Thyroid gland (tissue), 4 donors: ENCODE results near the gene FOXC2. TPM values are rescaled to one million over a fixed set of nuclear protein-coding genes. Genes with fewer than 3 reads are reported as not detected.

Experiments
- DNase-seq, 2 donors: peaks; one replicate each; pipeline ENCODE4 v3.0.0-alpha.2; 2019
- H3K27ac ChIP-seq, 3 donors: fragments of 200-600 bp; sonication (generic); 1 replicate in 2 of 3; 2 replicates in 1 of 3; pipeline ENCODE4 v1.5.1; 2016 to 2019; ENCODE audit warnings: mild to moderate bottlenecking in 1 of 3, moderate library complexity in 1 of 3
- H3K27me3 ChIP-seq: fragments of 200-600 bp; sonication (generic); one replicate; pipeline ENCODE4 v1.5.1; 2019
- H3K36me3 ChIP-seq, 2 donors: fragments of 200-600 bp; sonication (generic); one replicate each; pipeline ENCODE4 v1.5.1; 2016 to 2019
- H3K4me1 ChIP-seq, 2 donors: fragments of 200-600 bp; sonication (generic); one replicate each; pipeline ENCODE4 v1.5.1; 2017 to 2019
- H3K4me3 ChIP-seq, 3 donors: fragments of 200-600 bp; sonication (generic); replicated peaks in 1 of 3; 1 replicate in 2 of 3; 2 replicates in 1 of 3; pipeline ENCODE4 v1.5.1; 2016; ENCODE audit warnings: mild to moderate bottlenecking in 1 of 3
- H3K9me3 ChIP-seq: fragments of 200-600 bp; sonication (generic); one replicate; pipeline ENCODE4 v1.5.1; 2017
- POLR2A ChIP-seq, 2 donors: fragments of 450-650 bp; IDR thresholded peaks; one replicate each; pipeline ENCODE4 v1.6.1; 2017; ENCODE audit warnings: antibody characterized with exemption in 2 of 2, mild to moderate bottlenecking in 2 of 2, moderate library complexity in 1 of 2
- whole genome bisulfite sequencing, 2 donors: methylation state at CpG; one replicate each; pipeline ENCODE4 v1.1.5; 2017; 5-methylcytosine and 5-hydroxymethylcytosine counted together
- intact Hi-C: fragments of 100-400 bp; cut with DNase I; formaldehyde crosslinking; loops from one replicate; pipeline ENCODE4 v1.15.1; 2023
- total RNA-seq, 4 donors: library from RNA; depleted of rRNA; stranded (reverse); fragments of >200 nt; gene quantifications; one replicate each; pipeline ENCODE4 v1.2.3, GENCODE V29; 2016
- TF ChIP-seq, protein P1 (sequence below), 6 experiments: fragments of 200-600 bp in 3 of 6; fragments of 450-650 bp in 3 of 6; sonication (generic) in 3 of 6; IDR thresholded peaks; one replicate each; pipeline ENCODE4 v1.5.1; 2016 to 2019; ENCODE audit warnings: antibody characterized with exemption in 6 of 6, mild to moderate bottlenecking in 2 of 6, inconsistent platforms in 1 of 6, moderate library complexity in 1 of 6

The FOXC2 gene
- total RNA-seq, 4 donors from 2014 or later: 1.9 to 4.0 (median 2.1) TPM

GRCh38 chr16:86525696-86526095 is 40.9 kb upstream of the FOXC2 start:
- no peaks in the 10 kb centered on the region for H3K27me3 ChIP-seq
- no peaks in the 10 kb centered on the region for H3K36me3 ChIP-seq
- intact Hi-C loops: no loop called here
- no peak for TF ChIP-seq POLR2A (IDR thresholded peaks at IDR 0.05)
- TF ChIP-seq, protein P1, sequence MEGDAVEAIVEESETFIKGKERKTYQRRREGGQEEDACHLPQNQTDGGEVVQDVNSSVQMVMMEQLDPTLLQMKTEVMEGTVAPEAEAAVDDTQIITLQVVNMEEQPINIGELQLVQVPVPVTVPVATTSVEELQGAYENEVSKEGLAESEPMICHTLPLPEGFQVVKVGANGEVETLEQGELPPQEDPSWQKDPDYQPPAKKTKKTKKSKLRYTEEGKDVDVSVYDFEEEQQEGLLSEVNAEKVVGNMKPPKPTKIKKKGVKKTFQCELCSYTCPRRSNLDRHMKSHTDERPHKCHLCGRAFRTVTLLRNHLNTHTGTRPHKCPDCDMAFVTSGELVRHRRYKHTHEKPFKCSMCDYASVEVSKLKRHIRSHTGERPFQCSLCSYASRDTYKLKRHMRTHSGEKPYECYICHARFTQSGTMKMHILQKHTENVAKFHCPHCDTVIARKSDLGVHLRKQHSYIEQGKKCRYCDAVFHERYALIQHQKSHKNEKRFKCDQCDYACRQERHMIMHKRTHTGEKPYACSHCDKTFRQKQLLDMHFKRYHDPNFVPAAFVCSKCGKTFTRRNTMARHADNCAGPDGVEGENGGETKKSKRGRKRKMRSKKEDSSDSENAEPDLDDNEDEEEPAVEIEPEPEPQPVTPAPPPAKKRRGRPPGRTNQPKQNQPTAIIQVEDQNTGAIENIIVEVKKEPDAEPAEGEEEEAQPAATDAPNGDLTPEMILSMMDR (IDR thresholded peaks at IDR 0.05): no peak
- no peak overlapping the region for H3K4me3 ChIP-seq
- DNase-seq: no peak
- H3K9me3 ChIP-seq: no peaks in the 10 kb centered on the region
- H3K27ac ChIP-seq: no peak overlapping the region
- WGBS, 2 donors: 66 to 79% methylated on average over 10 to 12 of the region's 12 CpGs
- no peaks in the 10 kb centered on the region for H3K4me1 ChIP-seq

GRCh38 chr16:86527366-86527765 is 39.3 kb upstream of the FOXC2 start:
- no peak for TF ChIP-seq POLR2A (IDR thresholded peaks at IDR 0.05)
- TF ChIP-seq, protein P1 (IDR thresholded peaks at IDR 0.05): no peak
- DNase-seq: no peak
- H3K4me1 ChIP-seq: no peaks in the 10 kb centered on the region
- 88 to 96% methylated on average over 15 of the region's 15 CpGs for WGBS, 2 donors
- H3K27me3 ChIP-seq: no peaks in the 10 kb centered on the region
- H3K27ac ChIP-seq: no peak overlapping the region
- intact Hi-C loops: no loop called here
- H3K36me3 ChIP-seq: peaks cover 0 to 2% of the 10 kb centered on the region in 2 donors
- H3K4me3 ChIP-seq: no peak overlapping the region
- H3K9me3 ChIP-seq: no peaks in the 10 kb centered on the region

DNA sequence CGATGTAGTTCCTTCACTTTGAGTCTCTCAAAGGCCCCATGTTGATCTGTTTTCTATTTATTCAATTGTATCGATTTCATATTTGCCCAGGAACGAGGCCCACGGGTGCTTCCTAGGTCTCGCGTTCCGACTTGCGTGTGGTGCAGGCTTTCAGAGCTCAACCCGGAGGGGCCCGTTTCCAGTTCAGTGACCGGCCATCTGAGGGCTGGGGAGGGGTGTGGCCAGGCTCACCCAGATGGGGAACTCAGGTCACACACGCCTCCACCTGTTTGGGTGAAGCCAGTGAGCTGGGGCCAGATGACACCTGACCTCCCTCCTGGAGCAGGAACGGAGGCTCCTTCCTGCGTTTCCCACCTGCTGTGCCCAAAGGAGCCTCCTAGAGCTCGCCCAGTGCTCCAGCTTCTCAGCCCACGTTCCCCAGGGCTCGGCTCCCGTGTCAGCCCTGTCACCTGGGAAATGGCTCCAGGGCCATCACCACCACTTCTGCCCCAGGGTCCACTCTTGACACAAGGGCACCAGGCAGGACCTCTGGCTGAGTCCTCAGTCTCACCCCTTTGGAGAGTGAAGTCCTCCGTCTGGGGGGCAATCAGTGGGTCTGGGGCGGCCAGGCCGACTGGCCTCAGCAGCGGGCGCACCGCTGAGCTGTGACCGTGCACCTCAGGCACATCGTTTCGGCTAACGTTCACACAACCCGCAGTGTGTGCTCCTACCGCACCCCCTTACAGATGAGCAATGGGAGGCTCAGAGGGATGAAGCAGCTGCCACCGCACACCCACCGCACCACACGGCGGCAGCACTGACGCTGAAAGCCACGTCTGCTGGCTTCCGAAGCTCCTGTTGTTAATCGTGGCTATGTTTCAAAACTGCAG is 38.3 kb upstream of the FOXC2 start:
- TF ChIP-seq POLR2A (IDR thresholded peaks at IDR 0.05): no peak
- TF ChIP-seq, protein P1 (IDR thresholded peaks at IDR 0.05): no peak
- Histone ChIP-seq H3K9me3 (no peaks in the 10 kb centered on the region), H3K27ac (no peak overlapping the region), H3K4me3 (no peak overlapping the region), H3K36me3 (peaks cover 0 to 6% of the 10 kb centered on the region in 2 donors), H3K27me3 (no peaks in the 10 kb centered on the region), H3K4me1 (no peaks in the 10 kb centered on the region)
- WGBS, 2 donors: 85 to 88% methylated on average over 32 to 37 of the region's 38 CpGs
- no peak for DNase-seq
- intact Hi-C loops: no loop called here

DNA sequence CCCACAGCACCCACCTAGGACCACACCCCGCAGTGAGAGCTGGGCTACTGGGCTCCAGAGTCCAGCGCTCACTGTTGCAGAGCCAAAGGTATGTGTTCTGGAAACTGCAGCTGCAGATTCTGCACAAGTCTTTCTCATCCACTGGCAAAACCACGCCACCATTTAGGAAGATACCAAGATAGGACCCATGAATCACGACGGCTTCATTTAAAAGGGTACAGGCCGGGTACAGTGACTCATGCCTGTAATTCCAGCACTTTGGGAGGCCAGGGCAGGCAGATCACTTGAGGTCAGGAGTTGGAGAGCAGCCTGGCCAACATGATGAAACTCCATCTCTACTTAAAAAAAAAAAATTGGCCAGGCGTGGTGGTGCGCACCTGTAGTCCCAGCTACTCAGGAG is 37.5 kb upstream of the FOXC2 start:
- H3K36me3 ChIP-seq: peaks cover 0 to 6% of the 10 kb centered on the region in 2 donors
- H3K4me1 ChIP-seq: no peaks in the 10 kb centered on the region
- TF ChIP-seq, protein P1 (IDR thresholded peaks at IDR 0.05): no peak
- no peak for TF ChIP-seq POLR2A (IDR thresholded peaks at IDR 0.05)
- H3K9me3 ChIP-seq: no peaks in the 10 kb centered on the region
- no peak overlapping the region for H3K4me3 ChIP-seq
- 86 to 95% methylated on average over 8 of the region's 8 CpGs for WGBS, 2 donors
- no peak overlapping the region for H3K27ac ChIP-seq
- intact Hi-C loops: no loop called here
- DNase-seq: no peak
- no peaks in the 10 kb centered on the region for H3K27me3 ChIP-seq
